GM23248 (cell line): ENCODE data around the gene GRK2.

Experiments used
- EZH2 ChIP-seq: fragments of 200-600 bp; sonication (generic); IDR thresholded peaks from 2 replicates; pipeline ENCODE4 v1.6.1; 2018; ENCODE audit warnings: antibody characterized with exemption, mild to moderate bottlenecking; ENCODE audit not compliant: insufficient read depth, poor library complexity, severe bottlenecking
- EZH2phosphoT487 ChIP-seq: fragments of 200-600 bp; sonication (generic); IDR thresholded peaks from 2 replicates; pipeline ENCODE4 v1.6.1; 2018; ENCODE audit warnings: antibody characterized with exemption, moderate library complexity, mild to moderate bottlenecking, low read depth; ENCODE audit not compliant: insufficient read depth

DNA sequence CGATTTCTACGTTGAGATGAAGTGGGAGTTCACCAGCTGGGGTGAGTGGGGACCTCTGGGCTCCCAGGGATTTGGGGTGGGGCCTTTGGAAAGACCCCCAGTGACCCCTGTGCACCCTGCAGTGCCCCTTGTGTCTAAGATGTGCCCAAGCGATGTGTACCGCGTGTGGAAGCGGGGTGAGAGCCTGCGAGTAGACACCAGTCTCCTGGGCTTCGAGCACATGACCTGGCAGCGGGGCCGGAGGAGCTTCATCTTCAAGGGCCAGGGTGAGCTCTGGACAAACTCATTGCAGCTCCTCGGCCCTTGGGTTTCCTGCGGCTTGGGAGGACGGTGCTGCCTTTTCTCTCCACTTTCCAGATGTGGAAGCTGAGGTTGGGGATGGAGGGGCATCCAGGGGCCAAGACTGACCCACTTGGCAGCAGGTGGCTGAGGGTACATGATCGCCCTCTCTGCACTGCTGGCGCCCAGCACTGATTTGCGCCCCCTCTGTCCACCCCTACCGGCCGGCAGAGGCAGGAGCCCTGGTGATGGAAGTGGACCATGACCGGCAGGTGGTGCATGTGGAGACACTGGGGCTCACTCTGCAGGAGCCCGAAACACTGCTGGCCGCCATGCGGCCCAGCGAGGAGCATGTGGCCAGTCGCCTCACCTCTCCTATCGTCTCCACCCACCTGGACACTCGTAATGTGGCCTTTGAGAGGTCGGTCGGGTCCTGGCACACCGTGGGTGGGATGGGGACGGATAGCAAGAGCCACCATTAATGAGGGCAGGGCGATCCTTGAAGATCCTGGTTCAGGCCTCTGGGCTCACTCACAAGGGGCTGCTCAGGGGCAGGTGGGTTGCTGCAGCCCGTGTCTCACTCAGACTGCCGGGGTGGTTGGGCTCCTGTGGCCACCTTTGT is 25.5 kb downstream of the GRK2 start:
- TF ChIP-seq EZH2phosphoT487 (no peak), EZH2 (no peak)
